Transverse colon (tissue), 4 donors: ENCODE measurements around the gene DICER1. TPM values are rescaled to one million over a fixed set of nuclear protein-coding genes. Genes with fewer than 3 reads are reported as not detected.

Experiments used
- DNase-seq: peaks from one replicate; pipeline ENCODE4 v3.0.0-alpha.2; 2019
- H3K27ac ChIP-seq, 4 donors: fragments of 200-600 bp; sonication (generic); 2 replicates each; pipeline ENCODE4 v1.5.1; 2016 to 2018; ENCODE audit warnings: inconsistent platforms in 4 of 4
- H3K27me3 ChIP-seq: fragments of 200-600 bp; sonication (generic); 2 replicates; pipeline ENCODE4 v1.5.1; 2017; ENCODE audit warnings: inconsistent platforms
- H3K36me3 ChIP-seq, 4 donors: fragments of 200-600 bp; sonication (generic); 2 replicates each; pipeline ENCODE4 v1.5.1; 2017 to 2019; ENCODE audit warnings: inconsistent platforms in 4 of 4
- H3K4me1 ChIP-seq, 4 donors: fragments of 200-600 bp; sonication (generic); 2 replicates each; pipeline ENCODE4 v1.5.1; 2017 to 2020; ENCODE audit warnings: inconsistent platforms in 4 of 4
- H3K4me3 ChIP-seq, 4 donors: fragments of 200-600 bp; sonication (generic); 1 replicate in 1 of 4; 2 replicates in 3 of 4; pipeline versions ENCODE4 v1.5.1 to v1.6.1; 2017 to 2019; ENCODE audit warnings: inconsistent platforms in 4 of 4
- H3K9me3 ChIP-seq, 2 donors: fragments of 200-600 bp; sonication (generic); 2 replicates each; pipeline ENCODE4 v1.5.1; 2017 to 2019; ENCODE audit warnings: inconsistent platforms in 2 of 2
- EP300 ChIP-seq: sonication (generic); formaldehyde crosslinking; IDR thresholded peaks from one replicate; pipeline ENCODE4 v1.6.1; 2017; ENCODE audit warnings: antibody characterized with exemption, low read depth
- POLR2A ChIP-seq: fragments of 450-650 bp; IDR thresholded peaks from one replicate; pipeline ENCODE4 v1.6.1; 2016; ENCODE audit warnings: antibody characterized with exemption, mild to moderate bottlenecking, moderate library complexity
- POLR2AphosphoS5 ChIP-seq, 3 donors: sonication (generic); formaldehyde crosslinking; IDR thresholded peaks; one replicate each; pipeline ENCODE4 v1.6.1; 2016; ENCODE audit warnings: antibody characterized with exemption in 3 of 3
- WGBS, 2 donors: methylation state at CpG; one replicate each; pipeline ENCODE4 v1.1.5; 2018; ENCODE audit warnings: low coverage in 1 of 2; 5-methylcytosine and 5-hydroxymethylcytosine counted together
- in situ Hi-C, 4 donors: fragments of 200-750 bp; cut with MboI; loops; one replicate each; pipeline versions ENCODE4 v1.15.0 to v1.15.1; 2017; ENCODE audit warnings: low sequenced_read_pairs in 3 of 4, low pct_ligation_motif_present in 1 of 4, low pct_unique_long_range_greater_than_20kb in 1 of 4
- intact Hi-C: fragments of 100-400 bp; cut with DNase I; formaldehyde crosslinking; loops from one replicate; pipeline ENCODE4 v1.15.1; 2023; ENCODE audit warnings: low total_unique reads
- total RNA-seq, 4 donors: library from RNA; depleted of rRNA; stranded (reverse); fragments of >200 nt; gene quantifications; one replicate each; pipeline ENCODE4 v1.1.0, GENCODE V29; 2016
- TF ChIP-seq, protein P1 (sequence below), 5 experiments: fragments of 200-600 bp in 3 of 5; fragments of 450-650 bp in 2 of 5; sonication (generic) in 3 of 5; IDR thresholded peaks; 1 replicate in 2 of 5; 2 replicates in 3 of 5; pipeline ENCODE4 v1.5.1; 2016 to 2017; ENCODE audit warnings: antibody characterized with exemption in 5 of 5, inconsistent platforms in 3 of 5, mild to moderate bottlenecking in 2 of 5, moderate library complexity in 1 of 5

DICER1 gene
- total RNA-seq, 4 donors from 2014 or later: 45.6 to 102 (median 71.4) TPM

GRCh38 chr14:95130549-95130948 is 26.8 kb downstream of the DICER1 start:
- H3K9me3 ChIP-seq: no peaks in the 10 kb centered on the region
- peaks cover 0 to 24% (median 7%) of the 10 kb centered on the region in 4 donors for H3K4me1 ChIP-seq
- in situ Hi-C loops: loop anchor here in 1 of 4 donors (25.0 kb wide), 1 partner anchor 407 kb away; the partner anchor contains the start of gene GLRX5
- no peak overlapping the region for H3K4me3 ChIP-seq
- DNase-seq: no peak
- H3K27ac ChIP-seq: no peak overlapping the region
- H3K27me3 ChIP-seq: no peaks in the 10 kb centered on the region
- 89 to 93% methylated on average over 3 of the region's 3 CpGs for WGBS, 2 donors
- intact Hi-C loops: no loop called here
- H3K36me3 ChIP-seq: peaks cover 0 to 48% (median 0%) of the 10 kb centered on the region in 4 donors
- no peak for TF ChIP-seq POLR2A
- TF ChIP-seq EP300: no peak
- TF ChIP-seq, protein P1, sequence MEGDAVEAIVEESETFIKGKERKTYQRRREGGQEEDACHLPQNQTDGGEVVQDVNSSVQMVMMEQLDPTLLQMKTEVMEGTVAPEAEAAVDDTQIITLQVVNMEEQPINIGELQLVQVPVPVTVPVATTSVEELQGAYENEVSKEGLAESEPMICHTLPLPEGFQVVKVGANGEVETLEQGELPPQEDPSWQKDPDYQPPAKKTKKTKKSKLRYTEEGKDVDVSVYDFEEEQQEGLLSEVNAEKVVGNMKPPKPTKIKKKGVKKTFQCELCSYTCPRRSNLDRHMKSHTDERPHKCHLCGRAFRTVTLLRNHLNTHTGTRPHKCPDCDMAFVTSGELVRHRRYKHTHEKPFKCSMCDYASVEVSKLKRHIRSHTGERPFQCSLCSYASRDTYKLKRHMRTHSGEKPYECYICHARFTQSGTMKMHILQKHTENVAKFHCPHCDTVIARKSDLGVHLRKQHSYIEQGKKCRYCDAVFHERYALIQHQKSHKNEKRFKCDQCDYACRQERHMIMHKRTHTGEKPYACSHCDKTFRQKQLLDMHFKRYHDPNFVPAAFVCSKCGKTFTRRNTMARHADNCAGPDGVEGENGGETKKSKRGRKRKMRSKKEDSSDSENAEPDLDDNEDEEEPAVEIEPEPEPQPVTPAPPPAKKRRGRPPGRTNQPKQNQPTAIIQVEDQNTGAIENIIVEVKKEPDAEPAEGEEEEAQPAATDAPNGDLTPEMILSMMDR (IDR thresholded peaks at IDR 0.05): no peak
- no peak for TF ChIP-seq POLR2AphosphoS5 (IDR thresholded peaks at IDR 0.05)

DNA sequence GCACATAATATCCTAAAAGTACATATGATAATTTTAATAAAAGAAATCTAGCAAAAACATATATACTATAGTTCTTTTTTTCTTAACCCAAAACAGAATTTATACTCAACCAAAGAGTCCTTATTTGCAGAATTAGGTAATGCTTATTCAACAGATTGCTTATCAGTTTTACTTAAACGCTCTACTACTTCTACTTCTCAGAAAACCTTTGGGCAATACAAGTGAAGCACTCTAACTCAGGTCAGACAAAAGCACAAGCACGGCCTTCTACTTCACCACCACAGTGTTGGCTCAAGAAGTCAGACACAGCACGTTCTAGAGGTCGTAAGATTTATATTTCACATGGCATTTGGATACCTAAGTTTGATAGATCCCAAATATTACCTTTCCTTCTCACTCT is 29.2 kb downstream of the DICER1 start:
- no peak overlapping the region for H3K27ac ChIP-seq
- peaks cover 0 to 2% (median 0%) of the 10 kb centered on the region in 4 donors for H3K4me1 ChIP-seq
- H3K4me3 ChIP-seq: no peak overlapping the region
- H3K27me3 ChIP-seq: no peaks in the 10 kb centered on the region
- no peaks in the 10 kb centered on the region for H3K9me3 ChIP-seq
- 88% methylated on average over 4 of the region's 4 CpGs for WGBS, 2 donors
- in situ Hi-C loops: loop anchor here in 1 of 4 donors (25.0 kb wide), 1 partner anchor 409 kb away; the partner anchor contains the start of gene GLRX5
- DNase-seq: no peak
- intact Hi-C loops: no loop called here
- peaks cover 0 to 68% (median 6%) of the 10 kb centered on the region in 4 donors for H3K36me3 ChIP-seq
- TF ChIP-seq POLR2AphosphoS5 (IDR thresholded peaks at IDR 0.05) (no peak), POLR2A (no peak), EP300 (no peak)
- TF ChIP-seq, protein P1 (IDR thresholded peaks at IDR 0.05): no peak

DNA sequence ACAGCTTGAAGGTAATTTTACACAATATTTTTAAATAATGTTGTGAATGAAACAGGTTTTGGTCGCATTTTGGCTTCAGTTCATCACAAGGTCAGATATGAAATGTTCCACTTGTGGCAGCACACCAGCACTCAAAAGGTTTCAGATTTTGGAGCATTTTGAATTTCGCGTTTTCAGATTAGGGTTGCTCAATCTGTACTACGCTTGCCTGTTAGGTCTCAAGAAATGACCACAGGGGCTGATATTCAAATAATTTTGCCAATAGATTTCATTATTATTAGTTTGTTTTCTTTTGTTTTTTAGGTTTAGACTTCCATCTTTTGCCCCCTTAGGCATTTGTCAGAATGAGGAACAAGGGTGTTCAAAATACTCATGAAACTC is 29.8 kb downstream of the DICER1 start:
- no peaks in the 10 kb centered on the region for H3K9me3 ChIP-seq
- 90 to 92% methylated on average over 4 of the region's 4 CpGs for WGBS, 2 donors
- no peaks in the 10 kb centered on the region for H3K27me3 ChIP-seq
- no peak for TF ChIP-seq POLR2AphosphoS5 (IDR thresholded peaks at IDR 0.05)
- no peak for DNase-seq
- no peaks in the 10 kb centered on the region for H3K4me1 ChIP-seq
- H3K36me3 ChIP-seq: peaks cover 0 to 73% (median 6%) of the 10 kb centered on the region in 4 donors
- in situ Hi-C loops (loop anchor here in 1 of 4 donors (25.0 kb wide), 1 partner anchor 410 kb away; the partner anchor contains the start of gene GLRX5), intact Hi-C loops (no loop called here)
- H3K4me3 ChIP-seq: no peak overlapping the region
- H3K27ac ChIP-seq: no peak overlapping the region

- intact Hi-C loops (no loop called here), in situ Hi-C loops (loop anchor here in 1 of 4 donors (25.0 kb wide), 1 partner anchor 410 kb away; the partner anchor contains the start of gene GLRX5)
- Histone ChIP-seq H3K4me1 (no peaks in the 10 kb centered on the region), H3K4me3 (no peak overlapping the region), H3K9me3 (no peaks in the 10 kb centered on the region), H3K36me3 (peaks cover 0 to 68% (median 6%) of the 10 kb centered on the region in 4 donors), H3K27me3 (no peaks in the 10 kb centered on the region), H3K27ac (no peak overlapping the region)
- no peak for DNase-seq
- TF ChIP-seq POLR2AphosphoS5 (IDR thresholded peaks at IDR 0.05) (no peak), EP300 (no peak), POLR2A (no peak)
- TF ChIP-seq, protein P1 (IDR thresholded peaks at IDR 0.05): no peak
- 77 to 88% methylated on average over 1 of the region's 1 CpG for WGBS, 2 donors
Measured at GRCh38 chr14:95126906-95127530, 30.3 kb downstream of the DICER1 start.
